ENCODE results near the gene FGD3.
"Not testable (repeated sequence)": the region's sequence is repeated elsewhere in the genome, so short reads cannot be mapped to it uniquely, and the experiment has no call there.

Gene FGD3, protein sequence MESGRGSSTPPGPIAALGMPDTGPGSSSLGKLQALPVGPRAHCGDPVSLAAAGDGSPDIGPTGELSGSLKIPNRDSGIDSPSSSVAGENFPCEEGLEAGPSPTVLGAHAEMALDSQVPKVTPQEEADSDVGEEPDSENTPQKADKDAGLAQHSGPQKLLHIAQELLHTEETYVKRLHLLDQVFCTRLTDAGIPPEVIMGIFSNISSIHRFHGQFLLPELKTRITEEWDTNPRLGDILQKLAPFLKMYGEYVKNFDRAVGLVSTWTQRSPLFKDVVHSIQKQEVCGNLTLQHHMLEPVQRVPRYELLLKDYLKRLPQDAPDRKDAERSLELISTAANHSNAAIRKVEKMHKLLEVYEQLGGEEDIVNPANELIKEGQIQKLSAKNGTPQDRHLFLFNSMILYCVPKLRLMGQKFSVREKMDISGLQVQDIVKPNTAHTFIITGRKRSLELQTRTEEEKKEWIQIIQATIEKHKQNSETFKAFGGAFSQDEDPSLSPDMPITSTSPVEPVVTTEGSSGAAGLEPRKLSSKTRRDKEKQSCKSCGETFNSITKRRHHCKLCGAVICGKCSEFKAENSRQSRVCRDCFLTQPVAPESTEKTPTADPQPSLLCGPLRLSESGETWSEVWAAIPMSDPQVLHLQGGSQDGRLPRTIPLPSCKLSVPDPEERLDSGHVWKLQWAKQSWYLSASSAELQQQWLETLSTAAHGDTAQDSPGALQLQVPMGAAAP

DNA sequence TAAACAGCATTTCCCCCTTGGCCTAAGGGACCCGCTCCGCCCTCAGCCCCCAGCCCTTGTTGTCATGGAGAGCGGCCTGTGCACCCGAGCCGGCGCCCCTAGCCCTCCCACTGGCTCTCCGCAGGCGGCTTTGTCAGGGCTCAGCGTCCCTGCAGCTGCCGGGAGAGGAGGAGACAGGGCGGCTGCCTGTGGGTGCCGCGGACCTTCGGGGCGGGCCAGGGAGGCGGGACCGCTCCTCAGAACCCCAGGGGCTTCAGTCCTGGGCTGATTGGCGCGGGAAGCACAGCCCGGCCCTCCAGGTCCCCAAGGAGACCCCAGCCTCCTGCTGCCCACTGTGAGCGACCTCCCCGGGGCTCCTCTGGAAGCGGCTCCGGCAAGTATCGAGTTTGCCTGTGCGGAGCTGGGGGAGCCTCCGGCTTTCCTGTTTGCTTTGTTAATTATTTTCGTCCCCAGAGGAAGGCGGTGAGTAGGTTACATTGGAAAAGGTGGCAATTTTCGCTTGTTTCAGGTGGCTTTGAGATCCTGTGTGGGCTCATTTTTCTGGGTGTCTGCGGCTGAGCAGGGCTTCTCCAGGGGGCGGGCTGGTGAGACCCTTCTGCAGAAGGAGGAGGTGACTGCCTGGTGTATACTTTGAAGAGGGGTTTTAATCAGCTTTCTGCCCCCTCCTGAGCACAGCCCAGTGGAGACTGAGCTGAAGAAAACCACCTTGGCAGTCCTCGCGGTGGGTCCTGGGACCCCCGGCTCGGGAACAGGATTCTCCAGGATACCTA lies at the start of gene FGD3:
TSS of gene FGD3 (plus strand) at position 256 of the 770 bp plus-strand sequence. CDS start 28,734 bp downstream, outside the sequence.
- DNase-seq = peak; percentile 44

DNA sequence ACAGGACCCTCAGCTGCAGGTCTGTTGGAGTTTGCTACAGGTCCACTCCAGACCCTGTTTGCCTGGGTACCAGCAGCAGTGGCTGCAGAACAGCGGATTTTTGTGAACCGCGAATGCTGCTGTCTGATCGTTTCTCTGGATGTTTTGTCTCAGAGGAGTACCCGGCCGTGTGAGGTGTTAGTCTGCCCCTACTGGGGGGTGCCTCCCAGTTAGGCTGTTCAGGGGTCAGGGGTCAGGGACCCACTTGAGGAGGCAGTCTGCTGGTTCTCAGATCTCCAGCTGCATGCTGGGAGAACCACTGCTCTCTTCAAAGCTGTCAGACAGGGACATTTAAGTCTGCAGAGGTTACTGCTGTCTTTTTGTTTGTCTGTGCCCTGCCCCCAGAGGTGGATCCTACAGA lies 42.2 kb upstream of the FGD3 start:
- DNase-seq = not testable (repeated sequence)

DNA sequence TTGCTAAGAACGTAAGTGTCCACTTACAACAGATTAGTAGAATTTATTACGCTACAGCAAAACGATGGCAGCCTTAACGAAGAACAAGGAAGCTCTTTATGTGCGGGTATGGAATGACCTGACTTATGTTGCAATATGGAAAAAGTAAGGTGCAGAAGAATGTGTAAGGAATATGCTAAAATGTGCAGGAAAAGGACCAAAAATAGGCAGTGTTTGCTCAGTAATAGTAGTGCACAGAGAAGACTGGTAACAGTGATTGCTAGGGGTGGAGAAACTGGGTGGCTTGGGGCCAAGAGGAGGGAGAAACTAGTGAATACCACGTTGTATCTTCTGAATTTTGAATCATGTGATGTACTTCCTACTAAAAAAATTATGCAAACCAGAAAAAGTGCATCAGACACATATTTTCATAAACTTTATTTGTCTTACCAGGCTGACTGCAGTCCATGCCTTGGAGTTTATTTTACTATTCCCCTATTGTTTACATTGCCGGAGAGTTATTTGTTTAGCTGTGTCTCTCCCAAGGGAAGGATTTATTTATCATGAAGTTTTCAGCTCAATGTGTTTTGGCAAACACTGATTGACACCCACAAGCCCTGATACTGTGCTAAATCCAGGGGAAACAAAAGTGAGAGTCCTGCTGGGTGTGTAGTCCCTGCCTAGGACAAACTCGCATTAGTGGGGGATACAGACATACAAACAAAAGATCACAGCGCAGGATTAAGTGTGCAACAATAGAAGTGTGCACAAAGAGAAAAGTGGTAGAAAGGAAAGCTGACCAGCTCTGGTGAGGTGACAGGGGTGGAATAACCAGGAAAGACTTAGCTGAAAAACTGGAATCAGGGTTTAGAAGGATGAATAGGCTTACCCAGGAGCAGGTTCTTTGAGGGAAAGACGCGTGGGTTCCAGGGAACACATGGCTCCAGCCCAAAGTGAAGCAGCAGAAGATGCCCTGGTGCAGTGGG lies 35.5 kb upstream of the FGD3 start:
- DNase-seq = no peak

DNA sequence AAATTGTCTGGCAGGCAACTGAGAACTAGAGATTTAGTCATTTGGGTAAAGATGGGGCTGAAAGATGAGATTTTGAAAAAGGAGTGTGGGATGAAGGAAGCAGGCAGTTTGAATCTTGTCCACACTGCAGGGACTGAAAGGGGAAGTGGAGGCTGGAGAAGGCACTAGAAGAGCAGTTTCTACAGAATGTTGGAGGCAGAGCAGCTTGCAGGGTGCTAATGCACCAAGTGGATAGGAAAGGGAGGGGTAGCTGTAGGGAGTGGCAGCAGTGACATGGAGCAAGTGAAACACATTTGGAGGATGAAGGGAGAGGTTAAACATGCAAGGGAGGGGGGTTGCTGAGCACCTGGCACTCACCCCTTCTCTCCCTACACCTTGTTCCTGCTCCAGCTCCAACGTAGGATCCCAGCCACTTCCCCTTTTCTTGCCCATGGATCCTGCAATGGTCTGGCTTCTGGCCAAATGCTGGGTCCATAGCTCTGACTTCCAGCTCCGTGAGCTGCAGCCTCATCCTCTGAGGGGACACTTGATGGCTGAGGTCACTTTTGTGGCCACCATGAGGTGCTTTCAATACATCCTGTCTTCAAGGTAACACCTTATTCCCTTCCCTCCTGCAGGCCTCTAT lies 30.0 kb upstream of the FGD3 start:
- no peak for DNase-seq

DNA sequence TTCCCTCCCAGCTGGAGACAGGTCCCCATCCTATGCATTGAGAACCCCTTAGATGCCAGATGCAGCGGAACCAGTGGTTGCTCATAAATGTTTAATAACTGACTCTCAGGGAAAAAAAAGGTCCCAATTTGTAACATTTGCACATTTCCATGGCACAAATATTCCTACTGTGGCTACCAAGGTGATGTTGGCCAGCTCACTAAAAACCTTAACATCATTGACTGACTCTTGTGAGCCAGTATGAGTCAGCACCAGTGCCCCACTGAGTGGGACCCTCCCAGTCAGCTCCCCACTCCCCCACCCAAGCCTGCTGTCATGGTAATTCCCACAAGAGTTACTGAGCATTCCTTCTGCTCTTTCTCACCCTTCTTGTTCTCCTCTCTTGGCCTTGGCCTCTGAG lies 26.9 kb upstream of the FGD3 start:
- DNase-seq = no peak

DNA sequence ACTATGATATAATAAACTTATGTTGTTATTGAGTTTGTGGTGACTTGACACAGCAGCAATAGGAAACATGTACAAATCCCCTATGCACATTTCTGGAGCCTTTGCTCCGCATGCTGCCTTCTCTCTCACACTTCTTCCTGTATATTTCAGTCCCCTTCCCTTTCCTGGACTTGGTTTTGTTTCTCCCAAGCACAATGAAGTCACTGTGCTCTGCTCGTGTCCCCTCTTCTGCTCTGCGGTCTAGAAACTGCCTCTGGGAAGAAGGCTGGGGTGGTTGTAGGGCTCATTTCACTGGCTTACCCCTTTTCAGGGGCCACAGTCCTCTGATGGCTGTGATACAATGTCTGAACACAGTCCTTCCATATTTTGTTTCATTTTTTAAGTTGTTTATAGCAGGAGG lies 15.7 kb upstream of the FGD3 start:
- no peak for DNase-seq

DNA sequence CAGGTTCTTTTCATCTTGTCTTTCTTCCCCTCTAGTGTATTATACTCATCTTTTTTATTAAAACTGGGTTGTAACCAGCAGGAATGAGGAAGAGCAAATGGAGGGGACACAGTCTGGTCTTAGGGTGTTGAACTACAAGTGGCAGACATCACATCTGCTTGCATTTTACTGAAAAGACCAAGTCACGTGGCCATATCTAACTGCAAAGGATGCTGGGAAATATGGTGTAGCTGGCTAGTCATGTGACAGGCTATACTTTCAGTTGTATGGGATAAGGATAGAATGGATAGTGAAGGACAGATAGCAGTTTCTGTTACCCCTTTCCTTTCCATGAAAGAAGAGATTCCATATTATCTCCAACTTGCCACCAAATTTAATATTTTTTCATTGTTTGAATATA lies 13.0 kb upstream of the FGD3 start:
- DNase-seq = no peak

DNA sequence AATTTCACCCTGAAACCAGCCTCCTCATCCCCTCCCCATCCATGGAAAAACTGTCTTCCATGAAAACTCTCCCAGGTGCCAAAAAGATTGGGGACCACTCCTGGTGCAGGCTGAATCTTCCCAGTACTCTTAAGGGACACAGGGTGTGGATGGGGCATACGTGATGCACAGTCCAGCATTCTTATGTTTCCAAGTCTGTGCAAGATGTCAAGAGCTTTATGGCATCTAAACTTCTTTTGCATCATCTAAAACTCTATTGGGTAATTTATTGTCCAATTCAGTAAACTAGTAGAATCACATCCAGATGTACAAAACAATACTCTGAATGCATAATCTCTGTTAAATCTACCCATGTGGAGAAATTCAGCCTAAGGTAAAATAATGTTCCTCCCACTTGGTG lies 9.3 kb upstream of the FGD3 start:
- DNase-seq = no peak

DNA sequence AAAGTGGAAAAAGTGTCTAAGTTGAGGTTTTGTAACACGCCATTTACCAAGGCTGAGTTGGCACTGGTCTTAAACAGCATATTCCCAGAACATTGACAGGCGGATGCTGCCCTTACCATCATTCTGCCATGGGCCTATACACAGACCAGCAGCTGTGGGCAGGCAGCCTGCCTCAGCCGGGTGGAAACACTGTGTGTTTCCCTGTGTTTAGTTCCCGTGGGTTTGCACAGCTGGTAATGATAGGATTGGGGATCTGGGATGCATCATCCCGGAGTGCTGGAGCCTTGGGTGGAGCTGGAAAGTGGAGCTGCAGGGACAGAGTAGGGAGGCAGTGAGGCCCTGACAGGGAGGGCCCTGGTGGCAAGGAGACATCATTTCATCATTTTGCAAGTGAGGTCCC lies 5.5 kb upstream of the FGD3 start:
- DNase-seq = no peak

DNA sequence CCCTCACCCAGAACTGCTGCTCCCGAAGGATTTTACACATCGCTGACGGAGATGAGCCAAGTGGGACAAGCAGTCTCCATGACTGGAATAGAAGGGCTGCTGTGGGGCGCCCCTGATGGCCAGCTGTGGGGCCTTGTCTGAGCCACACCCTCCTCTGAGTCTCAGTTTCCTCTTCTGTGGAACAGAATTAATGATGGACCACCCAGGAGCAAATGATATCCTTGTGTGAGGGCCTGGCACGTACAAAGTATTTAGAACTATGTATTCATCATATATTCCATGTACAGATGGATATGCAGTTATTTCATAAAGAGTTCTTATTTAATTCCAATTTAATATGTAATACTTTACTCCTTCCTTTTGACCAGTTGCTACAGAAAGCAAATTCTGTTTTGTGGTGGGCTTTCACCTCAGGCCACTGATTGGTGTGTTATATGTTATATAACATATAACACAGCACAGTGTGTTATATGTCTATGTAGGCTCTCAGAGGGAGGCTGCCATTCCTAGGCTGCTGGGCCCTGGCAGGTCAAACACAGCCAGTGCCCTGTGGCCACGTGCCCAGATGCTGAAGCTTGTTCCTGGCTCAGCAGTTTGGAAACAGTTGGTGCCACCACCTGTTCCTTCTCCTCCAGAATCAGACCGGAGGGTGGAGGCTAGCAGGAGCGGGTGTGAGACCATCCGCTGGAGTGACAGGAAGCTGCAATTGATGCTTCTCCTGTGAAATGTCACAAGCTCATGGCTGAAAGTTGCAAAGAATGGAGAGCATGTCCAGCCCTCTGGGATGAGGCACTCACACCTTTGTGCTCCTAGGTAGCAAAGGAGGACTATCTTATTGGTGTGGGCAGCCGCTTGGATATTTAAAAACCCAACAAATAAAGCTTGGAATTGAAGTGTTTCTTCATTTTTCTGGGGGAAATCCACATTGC lies 4.4 kb upstream of the FGD3 start:
- no peak for DNase-seq

DNA sequence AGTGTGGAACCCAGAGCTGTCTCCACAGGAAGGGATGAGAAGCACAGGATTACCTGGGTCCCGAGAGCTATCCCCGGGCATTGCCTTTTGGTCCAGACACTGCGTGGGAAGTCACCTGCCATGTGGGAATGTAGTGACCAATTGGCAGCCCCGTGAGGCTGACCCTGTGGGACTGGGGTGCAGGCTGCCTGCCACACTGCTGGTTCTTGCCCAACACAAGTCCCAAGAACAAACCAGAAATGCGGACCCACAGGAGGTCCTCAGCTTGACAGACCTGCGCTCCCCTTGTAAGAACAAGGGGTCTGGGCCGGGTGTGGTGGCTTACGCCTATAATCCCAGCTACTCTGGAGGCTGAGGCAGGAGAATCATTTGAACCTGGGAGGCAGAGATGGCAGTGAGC lies 2.4 kb upstream of the FGD3 start:
- DNase-seq = no peak

DNA sequence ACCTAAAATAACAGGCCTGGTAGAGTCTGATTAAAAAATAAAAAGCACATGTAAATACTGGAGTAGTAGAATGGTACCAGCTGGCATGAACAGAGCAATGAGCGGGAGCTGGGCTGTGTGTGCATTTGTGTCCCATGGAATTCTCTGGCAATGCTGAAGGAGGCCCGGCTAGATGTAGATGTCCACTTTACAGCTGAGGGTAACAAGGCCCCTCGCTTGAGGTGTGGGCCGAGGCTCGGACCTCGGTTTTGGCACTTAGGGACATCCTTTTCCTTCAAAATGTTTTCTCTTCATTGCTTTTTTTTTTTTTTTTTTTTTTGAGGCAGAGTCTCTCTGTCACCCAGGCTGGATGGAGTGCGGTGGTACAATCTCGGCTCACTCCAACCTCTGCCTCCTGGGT lies 1.5 kb upstream of the FGD3 start:
- DNase-seq = no peak

DNA sequence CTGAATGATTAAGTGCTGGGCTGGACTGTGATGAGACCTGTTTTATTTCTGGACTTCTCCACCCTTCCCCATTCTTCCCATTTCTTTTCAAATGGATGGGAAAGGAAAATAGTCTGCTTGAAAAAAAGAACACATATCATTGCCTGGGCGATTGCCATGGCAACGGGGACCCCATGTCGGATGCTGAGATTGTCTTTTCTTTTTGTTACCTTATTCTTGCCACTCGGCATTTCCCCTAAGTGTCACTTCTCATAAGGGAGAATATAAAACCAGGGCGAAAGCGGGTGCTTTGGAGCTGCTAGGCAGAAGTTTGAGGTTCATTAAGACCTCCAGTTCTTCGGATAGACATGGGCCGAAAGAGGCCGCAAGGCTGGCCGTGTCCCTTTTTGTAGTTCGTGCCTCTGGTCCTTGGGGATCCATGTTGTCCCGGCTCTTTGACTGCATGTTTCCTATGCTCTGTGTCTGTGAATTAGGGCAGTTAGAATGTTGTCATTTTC lies 763 bp downstream of the FGD3 start:
- DNase-seq = no peak

DNA sequence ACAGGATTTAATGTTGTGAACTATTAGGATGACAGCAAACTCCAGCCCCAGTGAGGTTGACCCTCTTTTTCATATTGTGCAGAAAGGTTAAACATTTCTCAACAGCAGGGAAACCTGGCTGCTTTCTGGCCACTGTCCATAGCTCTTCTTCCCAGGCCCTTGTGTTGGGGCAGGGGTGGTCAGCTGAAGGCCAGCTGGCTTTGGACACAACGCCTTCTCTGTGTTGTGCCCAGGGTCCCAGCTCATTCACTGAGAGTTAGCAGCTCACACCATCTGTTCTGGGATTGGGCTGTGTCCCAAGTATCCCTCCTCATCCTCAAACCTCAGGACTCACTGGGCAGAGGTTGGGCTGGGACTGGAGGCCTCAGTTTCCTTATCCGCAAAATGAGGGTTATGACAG lies 1.3 kb downstream of the FGD3 start:
- no peak for DNase-seq

DNA sequence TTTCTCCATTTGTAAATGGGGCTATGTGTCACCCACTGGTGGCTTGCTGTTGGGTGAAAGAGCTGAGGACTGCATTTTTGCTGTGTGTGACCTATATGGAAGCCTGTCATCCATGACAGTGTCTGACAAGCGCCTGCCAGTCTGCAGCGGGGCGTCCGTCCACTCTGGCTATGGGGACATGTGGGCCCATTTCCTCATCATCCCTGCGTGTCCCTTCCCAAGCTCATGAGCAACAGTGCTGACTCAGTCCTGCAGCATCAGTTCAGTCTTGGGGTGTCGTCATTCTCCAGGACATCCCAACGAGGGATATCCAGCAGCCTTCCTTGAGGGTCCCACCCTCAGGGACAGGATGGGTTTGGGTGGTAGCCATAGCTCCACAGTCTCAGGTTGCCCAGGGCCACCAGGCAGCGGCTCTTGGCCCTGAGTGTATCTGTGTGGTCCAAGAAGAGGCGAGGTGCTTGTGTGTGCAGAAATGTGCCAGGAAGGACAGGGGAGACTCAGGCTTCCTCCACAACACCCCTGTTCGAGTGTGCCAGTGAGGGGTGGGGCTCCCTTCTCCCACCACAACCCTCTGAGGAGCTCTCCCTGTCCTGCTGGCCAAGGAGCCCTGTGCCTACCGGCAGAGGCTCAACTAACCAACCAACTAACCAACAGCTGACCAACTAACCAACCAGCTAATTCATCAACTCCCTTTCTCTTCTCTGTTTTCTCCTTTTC lies 2.1 kb downstream of the FGD3 start:
- no peak for DNase-seq

DNA sequence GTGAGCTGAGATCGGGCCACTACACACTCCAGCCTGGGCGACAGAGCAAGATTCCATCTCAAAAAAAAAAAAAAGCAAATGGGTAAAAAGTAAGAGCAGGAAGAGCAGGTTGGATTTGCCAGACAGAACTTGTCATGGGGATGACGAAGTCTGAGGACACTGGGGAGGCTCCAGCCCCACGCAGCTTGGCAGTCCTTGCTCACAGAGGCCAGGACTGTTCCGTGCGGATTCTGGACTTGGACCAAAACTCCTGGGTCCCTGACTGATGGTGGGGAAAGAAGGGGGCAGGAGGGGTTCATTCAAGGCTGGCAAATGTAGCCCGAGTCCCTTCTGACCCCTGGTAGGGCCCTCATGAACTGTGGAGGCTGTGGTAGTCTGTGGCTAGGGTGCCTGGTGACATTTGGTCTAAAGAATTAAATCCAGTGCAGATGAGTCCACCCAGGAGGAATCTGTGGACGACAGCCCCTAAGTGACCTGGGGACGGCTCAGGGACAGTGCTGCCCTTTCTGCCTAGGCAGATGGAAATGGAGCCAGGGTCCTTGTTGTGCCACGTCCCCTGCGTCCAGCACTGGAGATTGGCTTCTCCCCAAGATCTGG lies 3.1 kb downstream of the FGD3 start:
- DNase-seq = no peak

DNA sequence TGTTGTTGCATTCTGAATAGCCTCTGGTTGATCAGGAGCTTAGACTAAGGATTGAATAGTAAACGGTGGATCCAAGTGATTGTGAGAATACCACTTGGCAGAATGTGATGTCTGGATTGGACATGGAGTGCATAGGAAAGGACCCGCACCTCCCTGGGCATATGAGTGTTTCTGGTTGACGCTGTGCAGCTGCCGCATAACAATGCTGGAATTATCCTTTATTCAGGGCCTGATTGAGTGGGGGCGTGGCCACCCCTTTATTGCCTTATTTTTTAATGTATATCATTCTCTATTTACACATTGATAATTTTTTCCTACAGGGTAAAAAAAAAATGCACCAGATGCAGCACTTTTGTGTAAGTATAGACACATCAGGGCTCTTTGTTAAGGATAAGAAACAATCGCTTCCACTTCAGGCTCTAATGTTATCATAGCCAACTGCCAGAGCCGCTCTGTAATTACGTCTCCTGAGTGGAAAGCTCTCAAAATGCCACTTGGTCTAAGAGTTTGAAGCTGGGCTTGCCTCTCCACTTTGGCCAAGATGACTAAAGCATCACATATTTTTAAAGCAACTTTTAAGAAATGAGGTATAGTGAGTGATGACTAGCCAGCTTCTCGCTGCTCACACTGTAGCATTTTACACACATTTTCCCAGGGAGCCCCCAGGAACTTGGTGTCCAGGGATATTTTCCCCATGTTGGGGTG lies 5.7 kb downstream of the FGD3 start:
- no peak for DNase-seq

DNA sequence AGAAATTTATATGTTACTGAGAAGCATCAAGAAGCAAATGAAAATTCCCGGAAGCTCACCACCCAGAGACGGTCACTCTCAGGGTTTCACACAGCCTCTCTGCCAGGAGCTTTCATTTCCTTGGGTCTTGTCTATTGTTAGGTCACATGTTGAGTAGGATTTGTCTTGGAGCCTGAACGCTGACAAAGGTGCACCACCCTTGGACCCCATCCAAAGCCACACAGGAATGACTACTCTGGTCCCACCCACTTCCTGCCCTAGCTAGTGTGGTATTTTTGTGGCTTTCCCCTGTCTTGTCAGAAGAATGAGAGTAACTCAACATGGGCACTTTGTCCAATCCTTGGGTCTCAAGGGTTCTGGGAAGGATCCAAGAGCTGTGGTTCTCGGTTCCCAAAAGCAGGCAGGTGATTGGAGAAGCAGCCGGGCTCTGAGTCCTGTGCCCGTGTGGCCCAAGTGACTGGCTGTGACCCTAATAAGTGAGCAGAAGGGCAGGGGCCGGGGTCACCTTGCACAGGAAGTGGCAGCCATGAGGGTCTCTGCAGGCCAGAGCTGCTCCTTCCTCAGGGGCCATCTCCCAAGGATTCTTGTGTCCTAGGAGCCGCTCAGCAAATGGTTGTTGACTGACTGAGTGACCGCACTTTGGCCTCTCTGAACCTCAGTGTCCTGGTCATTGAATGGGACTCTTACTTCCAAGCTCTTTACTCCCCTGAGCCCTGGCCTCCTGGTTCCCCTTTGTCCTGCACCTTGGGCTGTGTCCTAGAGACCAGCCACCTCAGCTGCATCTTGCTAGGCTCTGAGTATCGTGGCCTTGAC lies 6.9 kb downstream of the FGD3 start:
- DNase-seq = peak; percentile 74

All from activated CD4-positive, alpha-beta T cell treated with anti-CD3 and anti-CD28 coated beads, Interleukin-2, amount 50 U/mL, for 1 hour (primary cell).